Measurements from ENCODE around the gene POMGNT1.

DNA sequence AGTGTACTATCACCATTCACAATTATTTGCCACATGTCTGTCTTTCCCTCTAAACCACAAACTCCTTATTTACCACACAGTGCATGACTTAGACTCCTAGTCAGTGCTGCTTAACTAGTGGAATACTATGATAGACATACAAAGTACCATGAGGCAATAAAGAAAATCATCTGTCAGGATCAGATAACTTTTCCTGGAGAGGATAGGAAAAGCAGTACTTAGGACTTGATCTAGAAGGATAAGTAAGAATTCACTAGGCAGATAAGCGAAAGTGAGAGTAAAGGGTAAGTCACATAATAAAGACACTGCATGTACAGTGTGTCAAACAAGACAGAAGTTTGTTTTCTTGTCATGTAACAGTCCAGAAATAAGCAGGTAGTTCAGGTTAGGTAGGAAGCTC, 44.5 kb downstream of the POMGNT1 start:
- TF ChIP-seq, protein P1, sequence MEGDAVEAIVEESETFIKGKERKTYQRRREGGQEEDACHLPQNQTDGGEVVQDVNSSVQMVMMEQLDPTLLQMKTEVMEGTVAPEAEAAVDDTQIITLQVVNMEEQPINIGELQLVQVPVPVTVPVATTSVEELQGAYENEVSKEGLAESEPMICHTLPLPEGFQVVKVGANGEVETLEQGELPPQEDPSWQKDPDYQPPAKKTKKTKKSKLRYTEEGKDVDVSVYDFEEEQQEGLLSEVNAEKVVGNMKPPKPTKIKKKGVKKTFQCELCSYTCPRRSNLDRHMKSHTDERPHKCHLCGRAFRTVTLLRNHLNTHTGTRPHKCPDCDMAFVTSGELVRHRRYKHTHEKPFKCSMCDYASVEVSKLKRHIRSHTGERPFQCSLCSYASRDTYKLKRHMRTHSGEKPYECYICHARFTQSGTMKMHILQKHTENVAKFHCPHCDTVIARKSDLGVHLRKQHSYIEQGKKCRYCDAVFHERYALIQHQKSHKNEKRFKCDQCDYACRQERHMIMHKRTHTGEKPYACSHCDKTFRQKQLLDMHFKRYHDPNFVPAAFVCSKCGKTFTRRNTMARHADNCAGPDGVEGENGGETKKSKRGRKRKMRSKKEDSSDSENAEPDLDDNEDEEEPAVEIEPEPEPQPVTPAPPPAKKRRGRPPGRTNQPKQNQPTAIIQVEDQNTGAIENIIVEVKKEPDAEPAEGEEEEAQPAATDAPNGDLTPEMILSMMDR (IDR thresholded peaks at IDR 0.05), result no peak
- TF ChIP-seq EZH2phosphoT487 (IDR thresholded peaks at IDR 0.05), result no peak
- TF ChIP-seq EZH2 (IDR thresholded peaks at IDR 0.05), result no peak
